Heart left ventricle (tissue), 13 donors: ENCODE data around the gene THPO.

Experiments
- POLR2A ChIP-seq, 2 donors: fragments of 450-650 bp; IDR thresholded peaks; one replicate each; pipeline ENCODE4 v1.6.1; 2017; ENCODE audit warnings: antibody characterized with exemption in 2 of 2, mild to moderate bottlenecking in 2 of 2, moderate library complexity in 2 of 2
- TF ChIP-seq, protein P1 (sequence below), 12 donors: fragments of 200-600 bp; sonication (generic) in 4 of 12; IDR thresholded peaks; one replicate each; pipeline versions ENCODE4 v1.5.0 to v1.8.0; 2018 to 2022; ENCODE audit warnings: antibody characterized with exemption in 12 of 12, mild to moderate bottlenecking in 5 of 12
- donor health status: ischemic (EF 13 %, LVEDD 7.1; RV severe dilation, severe dysfunction).
- donor health status: DM: no; HTN: yes; CAD: no.
- donor health status: DM: no; HTN: no; CAD: no.
- donor health status: ischemic (EF 25% LVEDD 6.9; RV normal size, moderate dysfunction).
- donor health status: ischemic (EF 25% LVEDD 5.7; RV mildly dilated, moderate dysfunction).
- donor health status: ischemic (EF 35%, LVEDD 5.7; RV mildly dilated, moderate dysfunction).
- donor health status: nonischemic (EF 11% LVEDD 7.7; RV severe dilation, severe dysfunction).
- donor health status: DM: yes; HTN: yes; CAD: no.
- donor health status: PGD.
- donor health status: ischemic (EF 29% LVEDD 5.4; RV normal size, mild dysfunction).
- donor health status: nonischemic (EF 23%, LVEDD 6.1; RV moderate dilation, normal function).

DNA sequence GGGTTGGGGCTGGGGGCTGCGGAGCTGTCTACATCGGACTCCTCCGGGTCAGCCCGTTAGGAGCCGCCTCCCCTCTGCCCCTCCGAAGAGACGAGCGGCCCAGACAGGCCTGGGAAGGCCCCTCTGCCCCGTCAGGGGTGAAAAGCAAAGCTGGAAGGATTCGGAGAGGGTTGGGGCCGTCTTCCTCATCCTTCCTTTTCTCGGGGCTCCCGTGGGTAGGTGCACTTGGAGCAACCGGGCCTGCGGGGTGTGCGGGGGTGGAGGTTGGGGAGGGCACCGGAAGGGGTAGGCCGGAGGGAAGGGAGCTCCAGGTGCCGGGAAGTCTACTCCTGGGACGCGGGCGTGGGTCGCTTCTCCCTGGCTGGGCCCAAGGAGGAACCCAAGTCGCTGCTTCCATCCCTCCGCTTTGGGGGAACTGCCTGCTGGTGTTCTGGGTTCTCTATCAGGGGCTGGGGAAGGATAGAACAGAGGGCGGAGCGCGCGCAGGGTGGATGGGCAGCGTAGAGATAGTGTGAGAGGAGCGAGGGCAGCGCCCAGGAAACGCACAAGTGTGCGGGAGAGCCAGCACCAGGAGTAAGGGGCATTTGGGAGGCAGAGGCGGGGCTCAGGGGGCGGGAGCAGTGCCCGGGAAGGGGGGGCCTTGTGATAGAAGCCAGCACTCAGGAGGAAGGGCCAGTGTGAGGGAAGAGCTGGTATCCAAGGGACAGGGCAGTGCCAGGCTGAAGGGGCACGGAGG lies 15.9 kb downstream of the THPO start:
- TF ChIP-seq, protein P1, sequence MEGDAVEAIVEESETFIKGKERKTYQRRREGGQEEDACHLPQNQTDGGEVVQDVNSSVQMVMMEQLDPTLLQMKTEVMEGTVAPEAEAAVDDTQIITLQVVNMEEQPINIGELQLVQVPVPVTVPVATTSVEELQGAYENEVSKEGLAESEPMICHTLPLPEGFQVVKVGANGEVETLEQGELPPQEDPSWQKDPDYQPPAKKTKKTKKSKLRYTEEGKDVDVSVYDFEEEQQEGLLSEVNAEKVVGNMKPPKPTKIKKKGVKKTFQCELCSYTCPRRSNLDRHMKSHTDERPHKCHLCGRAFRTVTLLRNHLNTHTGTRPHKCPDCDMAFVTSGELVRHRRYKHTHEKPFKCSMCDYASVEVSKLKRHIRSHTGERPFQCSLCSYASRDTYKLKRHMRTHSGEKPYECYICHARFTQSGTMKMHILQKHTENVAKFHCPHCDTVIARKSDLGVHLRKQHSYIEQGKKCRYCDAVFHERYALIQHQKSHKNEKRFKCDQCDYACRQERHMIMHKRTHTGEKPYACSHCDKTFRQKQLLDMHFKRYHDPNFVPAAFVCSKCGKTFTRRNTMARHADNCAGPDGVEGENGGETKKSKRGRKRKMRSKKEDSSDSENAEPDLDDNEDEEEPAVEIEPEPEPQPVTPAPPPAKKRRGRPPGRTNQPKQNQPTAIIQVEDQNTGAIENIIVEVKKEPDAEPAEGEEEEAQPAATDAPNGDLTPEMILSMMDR (IDR thresholded peaks at IDR 0.05), result no peak
- TF ChIP-seq POLR2A (IDR thresholded peaks at IDR 0.05), result no peak
